Esophagus (tissue), 2 donors: ENCODE measurements around the gene CDR2. TPM values are rescaled to one million over a fixed set of nuclear protein-coding genes. Genes with fewer than 3 reads are reported as not detected.

Experiments
- polyA plus RNA-seq, 2 donors: library from polyadenylated mRNA; stranded (reverse); fragments of 200-250 nt; gene quantifications; one replicate each; pipeline ENCODE4 v1.2.3, GENCODE V29; 2013
- donor health status: healthy with polysubstance abuse.
- donor health status: Bipolar disorder and iron deficiency.

CDR2 gene
- polyA plus RNA-seq, 2 donors = 4.5 to 6.3 TPM

Other genes with a start within 250 kb of the CDR2 start
- under 1 TPM in 1 of 2 donors, not detected in 1; 0.04 TPM for gene SDR42E2, start 212.1 kb downstream of the CDR2 start, polyA plus RNA-seq
- gene EEF2K, start 168.3 kb downstream of the CDR2 start, polyA plus RNA-seq = 1 to 10 TPM; 4.6 to 6.9 TPM
- gene POLR3E, start 77.2 kb downstream of the CDR2 start, polyA plus RNA-seq = 10 to 100 TPM; 20.2 to 20.3 TPM
- gene NPIPB5, start 136.3 kb upstream of the CDR2 start, polyA plus RNA-seq = 100 to 1,000 TPM in 1 of 2 donors, 10 to 100 TPM in 1; 38.9 to 117 TPM